AML-193 (cell line): Measurements from ENCODE around the gene S1PR2.

Experiments used
- DNase-seq, 2 experiments: peaks; one replicate each; lab custom pipeline; 2025; lab: John Stamatoyannopoulos, UW

S1PR2 gene, protein sequence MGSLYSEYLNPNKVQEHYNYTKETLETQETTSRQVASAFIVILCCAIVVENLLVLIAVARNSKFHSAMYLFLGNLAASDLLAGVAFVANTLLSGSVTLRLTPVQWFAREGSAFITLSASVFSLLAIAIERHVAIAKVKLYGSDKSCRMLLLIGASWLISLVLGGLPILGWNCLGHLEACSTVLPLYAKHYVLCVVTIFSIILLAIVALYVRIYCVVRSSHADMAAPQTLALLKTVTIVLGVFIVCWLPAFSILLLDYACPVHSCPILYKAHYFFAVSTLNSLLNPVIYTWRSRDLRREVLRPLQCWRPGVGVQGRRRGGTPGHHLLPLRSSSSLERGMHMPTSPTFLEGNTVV

DNA sequence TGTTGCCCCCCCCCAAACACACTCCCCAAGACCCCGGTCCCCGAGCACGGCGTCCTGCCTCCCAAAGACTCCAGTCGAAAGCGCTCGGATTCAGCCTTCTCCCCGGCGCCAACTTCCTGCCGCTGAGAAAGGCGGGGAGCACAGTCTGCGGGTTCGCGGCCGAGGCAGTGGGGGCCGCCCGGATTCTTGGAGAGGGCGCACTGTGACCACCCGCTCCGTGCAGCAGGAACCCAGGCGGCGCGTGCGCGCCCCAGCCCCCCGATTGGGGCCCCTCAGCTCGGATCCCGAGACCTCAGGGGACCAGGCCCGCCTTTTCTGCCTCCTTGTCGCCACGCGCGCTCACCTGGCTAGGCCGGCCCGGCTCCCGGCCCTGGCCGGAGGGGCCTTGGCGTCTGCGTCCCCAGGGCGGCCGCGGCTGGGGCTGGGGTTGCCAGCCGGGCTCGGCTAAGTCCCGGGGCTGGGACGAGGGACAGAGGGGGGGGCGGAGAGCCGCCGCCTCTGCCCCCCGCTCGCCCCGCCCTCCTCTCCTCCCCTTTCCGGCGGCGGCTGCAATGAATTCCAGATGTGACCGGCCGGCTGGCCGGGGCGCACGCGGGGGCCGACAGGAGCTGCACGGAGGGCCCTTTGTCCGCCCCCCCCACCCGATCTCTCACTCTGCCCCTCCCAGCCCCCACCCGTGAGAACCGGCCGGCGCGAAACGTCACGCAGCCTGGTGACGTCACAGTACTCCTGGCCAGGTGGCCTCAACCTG is at the start of gene S1PR2:
S1PR2 (minus strand) TSS at position 471 of the 751 bp plus-strand sequence. CDS start 6,426 bp downstream, outside the sequence.
- DNase-seq = peak; percentile 6 to 35

DNA sequence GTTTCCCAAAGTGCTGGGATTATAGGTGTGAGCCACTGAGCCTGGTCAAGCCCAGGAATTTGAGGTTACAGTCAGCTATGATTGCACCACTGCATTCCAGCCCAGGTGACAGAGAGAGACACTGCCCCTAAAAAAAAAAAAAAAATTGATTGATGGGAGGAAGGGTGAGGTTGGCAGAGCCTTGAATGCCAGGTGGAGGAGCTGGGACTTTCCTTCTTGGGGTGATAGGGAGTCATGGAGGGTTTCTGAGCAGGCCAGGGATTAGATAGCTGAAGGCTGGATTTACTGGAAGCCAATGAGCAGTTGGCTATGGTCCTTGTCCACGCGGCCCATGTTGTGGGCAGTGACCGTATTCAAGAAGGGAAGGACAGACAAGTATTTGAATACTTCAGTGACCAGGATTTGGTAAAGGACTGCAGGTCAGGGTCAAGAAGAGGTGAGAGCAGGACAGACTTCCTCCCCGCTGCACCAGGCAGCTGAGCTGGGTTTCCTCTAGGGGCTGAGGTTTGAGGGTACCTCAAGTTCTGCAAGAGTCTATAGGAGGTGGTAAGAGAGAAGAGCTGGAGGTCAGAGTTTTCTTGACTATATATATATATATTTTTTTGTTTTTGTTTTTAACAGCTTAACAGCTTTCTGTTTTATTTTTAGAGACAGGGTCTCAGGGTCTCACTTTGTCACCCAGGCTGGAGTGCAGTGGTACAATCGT is 48.8 kb upstream of the S1PR2 start:
- DNase-seq = peak in 1 of 2 experiments; percentile 23

DNA sequence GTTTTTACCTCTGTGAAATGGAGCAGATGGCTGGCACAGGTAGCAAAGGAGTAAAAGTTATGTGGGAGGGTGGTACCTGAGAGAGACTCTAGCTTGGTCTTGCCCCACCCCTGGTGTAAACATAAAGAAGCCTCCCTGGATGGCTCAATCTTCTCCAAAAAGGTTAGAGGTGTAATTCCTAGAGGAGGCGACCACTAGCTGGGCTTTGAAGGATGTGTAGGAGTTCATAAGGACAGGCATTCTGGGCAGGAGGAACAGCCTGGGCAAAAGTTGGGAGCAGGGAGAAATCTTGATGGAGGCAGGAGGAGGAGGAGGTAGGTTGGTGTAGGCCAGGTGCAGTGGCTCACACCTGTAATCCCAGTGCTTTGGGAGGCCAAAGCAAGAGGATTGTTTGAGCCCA is 47.8 kb upstream of the S1PR2 start:
- DNase-seq = no peak

DNA sequence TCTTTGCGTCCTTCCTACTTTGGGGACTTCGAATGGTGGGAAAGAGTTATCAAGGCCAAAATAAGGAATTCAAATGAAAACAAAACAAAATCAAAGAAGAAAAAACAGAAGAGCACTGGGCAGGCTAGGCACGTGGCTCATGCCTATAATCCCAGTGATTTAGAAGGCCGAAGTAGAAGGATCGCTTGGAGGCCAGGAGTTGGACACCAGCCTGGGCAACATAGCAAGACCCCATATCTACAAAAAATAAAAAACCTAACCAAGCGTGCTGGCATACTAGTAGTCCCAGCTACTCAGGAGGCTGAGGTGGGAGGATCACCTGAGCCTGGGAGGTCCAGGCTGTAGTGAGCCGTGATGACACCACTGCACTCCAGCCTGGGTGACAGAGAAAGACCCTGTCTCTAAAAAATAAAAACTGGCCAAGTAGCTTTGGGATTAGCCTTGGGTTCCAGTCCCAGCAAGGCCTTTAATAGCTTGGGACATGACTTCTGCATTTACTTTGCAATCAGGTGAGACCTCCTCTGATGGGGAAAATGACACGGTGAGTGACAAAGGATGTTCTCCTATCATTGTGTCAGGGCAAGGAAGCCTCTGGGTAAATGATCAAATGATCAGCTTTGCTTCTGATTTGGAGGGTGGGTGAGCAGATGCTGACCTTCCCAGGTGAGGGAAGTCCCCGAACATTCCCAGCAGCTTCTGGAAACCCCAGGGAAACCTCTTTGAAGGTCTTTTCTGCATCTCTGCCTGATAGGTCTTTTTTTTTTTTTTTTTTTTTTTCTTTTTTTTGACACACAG is 46.9 kb upstream of the S1PR2 start:
- no peak for DNase-seq

DNA sequence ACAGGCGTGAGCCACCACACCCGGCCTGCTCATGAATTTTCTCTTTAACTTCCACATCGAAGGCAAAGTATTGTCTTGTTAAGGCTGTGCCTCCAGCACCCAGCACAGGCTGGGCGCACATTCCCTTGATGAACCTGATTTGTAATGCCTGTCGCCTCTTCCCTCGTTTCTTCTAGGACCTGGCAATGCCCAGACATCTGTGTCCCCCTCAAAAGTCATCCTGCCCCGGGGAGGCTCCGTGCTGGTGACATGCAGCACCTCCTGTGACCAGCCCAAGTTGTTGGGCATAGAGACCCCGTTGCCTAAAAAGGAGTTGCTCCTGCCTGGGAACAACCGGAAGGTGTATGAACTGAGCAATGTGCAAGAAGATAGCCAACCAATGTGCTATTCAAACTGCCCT is 43.5 kb upstream of the S1PR2 start:
- no peak for DNase-seq

DNA sequence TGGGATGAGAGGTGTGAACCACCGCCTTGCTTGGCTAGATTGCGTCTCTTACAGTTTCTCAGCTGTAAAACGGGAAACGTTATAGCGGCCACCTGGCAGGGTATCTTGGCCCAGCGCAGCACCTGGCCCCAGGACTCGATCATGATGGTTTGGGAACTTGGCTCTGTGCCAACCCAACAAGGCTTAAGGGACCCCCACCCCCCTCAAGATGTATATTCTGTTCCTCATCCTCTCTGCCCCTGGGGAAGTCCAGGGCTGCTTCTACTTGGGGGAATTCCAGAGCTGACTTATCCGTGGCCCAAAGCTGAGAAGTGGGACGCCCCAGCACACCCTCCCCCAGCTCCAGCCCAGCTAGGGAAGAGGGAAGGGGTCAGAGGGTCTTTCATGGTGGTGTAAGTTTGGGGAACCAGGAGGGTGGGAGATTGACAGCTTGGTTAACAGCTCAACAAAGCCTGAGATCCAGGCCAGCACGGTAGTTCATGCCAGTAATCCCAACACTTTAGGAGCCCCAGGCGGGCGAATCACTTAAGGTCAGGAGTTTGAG is 40.5 kb upstream of the S1PR2 start:
- DNase-seq = no peak

DNA sequence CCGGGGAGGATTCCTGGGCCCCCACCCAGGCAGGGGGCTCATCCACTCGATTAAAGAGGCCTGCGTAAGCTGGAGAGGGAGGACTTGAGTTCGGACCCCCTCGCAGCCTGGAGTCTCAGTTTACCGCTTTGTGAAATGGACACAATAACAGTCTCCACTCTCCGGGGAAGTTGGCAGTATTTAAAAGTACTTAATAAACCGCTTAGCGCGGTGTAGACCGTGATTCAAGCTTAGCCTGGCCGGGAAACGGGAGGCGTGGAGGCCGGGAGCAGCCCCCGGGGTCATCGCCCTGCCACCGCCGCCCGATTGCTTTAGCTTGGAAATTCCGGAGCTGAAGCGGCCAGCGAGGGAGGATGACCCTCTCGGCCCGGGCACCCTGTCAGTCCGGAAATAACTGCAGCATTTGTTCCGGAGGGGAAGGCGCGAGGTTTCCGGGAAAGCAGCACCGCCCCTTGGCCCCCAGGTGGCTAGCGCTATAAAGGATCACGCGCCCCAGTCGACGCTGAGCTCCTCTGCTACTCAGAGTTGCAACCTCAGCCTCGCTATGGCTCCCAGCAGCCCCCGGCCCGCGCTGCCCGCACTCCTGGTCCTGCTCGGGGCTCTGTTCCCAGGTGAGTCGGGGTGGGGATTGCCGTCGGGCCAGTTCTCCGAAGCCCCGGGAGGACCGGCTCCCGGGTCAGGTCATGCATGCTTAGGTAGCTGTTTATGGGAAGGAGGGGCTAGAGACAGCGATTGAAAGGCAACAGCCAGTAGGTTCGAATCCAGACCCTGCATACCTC is 39.7 kb upstream of the S1PR2 start, which contains the start of gene ICAM1:
ICAM1 (plus strand) TSS at position 505 of the 779 bp plus-strand sequence; CDS start at position 545, 40 bp downstream.
- DNase-seq = peak; percentile 84

DNA sequence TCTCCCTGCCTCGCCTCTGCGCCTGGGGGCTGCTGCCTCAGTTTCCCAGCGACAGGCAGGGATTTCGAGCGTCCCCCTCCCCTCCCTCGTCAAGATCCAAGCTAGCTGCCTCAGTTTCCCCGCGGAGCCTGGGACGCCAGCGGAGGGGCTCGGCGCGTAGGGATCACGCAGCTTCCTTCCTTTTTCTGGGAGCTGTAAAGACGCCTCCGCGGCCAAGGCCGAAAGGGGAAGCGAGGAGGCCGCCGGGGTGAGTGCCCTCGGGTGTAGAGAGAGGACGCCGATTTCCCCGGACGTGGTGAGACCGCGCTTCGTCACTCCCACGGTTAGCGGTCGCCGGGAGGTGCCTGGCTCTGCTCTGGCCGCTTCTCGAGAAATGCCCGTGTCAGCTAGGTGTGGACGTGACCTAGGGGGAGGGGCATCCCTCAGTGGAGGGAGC is 39.1 kb upstream of the S1PR2 start:
- peak; percentile 89 to 92 for DNase-seq

DNA sequence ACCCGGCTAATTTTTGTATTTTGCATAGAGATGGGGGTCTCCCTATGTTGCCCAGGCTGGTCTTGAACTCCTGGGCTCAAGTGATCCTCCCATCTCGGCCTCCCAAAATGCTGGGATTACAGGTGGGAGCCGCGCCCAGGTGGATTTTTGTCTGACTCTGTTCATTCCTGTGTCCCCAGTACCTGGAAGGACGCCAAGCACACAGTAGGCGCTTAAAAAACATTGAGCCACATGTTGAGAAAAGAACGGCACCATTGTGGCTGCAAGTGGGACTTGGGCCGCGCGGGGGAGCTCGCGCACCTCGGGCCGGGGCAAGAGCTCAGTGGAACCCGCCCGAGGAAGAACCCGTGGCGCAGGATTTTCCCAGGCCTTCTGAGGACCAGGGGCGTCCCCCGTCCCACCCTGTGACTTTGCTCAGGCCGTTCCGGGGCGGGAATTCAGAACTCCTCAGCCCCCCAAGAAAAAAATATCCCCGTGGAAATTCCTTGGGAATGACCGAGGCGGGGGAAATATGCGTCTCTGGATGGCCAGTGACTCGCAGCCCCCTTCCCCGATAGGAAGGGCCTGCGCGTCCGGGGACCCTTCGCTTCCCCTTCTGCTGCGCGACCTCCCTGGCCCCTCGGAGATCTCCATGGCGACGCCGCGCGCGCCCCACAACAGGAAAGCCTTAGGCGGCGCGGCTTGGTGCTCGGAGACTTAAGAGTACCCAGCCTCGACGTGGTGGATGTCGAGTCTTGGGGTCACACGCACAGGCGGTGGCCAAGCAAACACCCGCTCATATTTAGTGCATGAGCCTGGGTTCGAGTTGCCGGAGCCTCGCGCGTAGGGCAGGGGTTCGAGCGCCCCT is 38.4 kb upstream of the S1PR2 start:
- DNase-seq = peak; percentile 42 to 79

DNA sequence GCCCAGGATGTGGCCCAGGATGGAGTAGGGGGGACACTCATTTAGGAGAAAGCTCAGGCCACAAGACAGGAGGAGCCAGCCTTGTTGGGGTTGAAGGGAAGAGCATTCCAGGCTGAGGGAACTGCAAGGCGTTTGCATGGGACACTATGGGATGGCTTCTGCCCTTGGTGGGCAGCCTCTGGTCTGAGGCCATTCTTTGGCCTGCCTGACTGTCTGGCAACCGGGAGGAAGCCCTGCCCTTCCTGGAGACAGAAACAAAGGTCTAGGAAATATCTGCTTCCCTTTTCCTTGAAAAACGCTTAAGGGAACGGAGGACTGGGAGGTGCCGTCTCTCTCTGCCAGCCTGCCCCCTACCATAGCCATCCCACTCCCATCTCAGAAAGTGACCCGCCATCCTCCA is 36.9 kb upstream of the S1PR2 start:
- DNase-seq = no peak

DNA sequence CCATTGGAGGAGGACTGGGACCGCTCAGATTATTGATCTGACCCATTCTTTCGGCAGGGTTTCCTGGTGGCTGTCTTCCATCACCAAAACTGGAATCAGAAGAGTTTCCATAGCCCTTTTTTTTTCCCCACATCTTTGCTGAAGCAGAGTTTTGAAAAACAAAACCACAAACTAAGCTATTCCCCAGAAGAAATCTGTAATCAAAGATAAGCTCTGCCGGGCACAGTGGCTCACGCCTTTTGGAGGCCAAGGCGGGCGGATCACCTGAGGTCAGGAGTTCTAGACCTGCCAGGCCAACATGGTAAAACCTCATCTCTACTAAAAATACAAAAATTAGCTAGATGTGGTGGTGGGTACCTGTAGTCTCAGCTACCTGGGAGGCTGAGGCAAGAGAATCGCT is 35.6 kb upstream of the S1PR2 start:
- no peak for DNase-seq

DNA sequence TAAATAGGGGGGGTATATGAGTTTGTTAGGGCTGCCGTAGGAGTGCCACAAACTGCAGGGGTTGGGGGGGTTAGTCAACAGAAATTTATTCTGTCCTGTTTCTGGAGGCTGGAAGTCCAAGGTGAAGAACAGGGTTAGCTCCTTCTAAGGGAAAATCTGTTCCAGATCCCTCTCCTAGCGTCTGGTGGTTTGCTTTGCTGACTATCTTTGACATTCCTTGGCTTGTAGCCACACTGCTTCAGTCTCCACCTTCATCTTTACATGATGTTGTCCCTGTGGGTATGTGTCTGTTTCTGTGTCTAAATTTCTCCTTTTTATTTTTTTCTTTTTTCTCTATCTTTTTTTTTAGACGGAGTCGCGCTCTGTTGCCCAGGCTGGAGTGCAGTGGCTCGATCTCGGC is 31.6 kb upstream of the S1PR2 start:
- DNase-seq = no peak

DNA sequence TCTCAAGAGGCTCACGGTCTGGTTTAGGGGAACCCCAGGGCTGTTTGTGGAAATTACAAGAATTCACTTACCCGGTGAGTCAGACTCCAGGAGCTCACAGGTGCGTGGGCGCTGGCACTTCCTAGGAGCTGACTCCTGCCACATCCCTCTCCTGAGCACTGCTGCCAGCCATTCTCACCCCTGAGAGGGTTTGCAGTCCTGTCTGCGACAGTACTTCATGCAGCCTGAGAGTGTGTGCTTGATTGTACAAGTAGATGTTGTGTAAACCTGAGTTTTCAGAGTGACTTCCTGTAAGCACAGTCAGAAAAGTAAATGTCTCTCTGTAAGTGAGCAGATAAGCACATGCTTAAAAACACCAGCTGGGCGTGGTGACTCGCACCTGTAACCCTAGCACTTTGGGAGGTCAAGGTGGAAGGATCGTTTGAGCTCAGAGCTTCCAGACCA is 29.0 kb upstream of the S1PR2 start:
- no peak for DNase-seq

DNA sequence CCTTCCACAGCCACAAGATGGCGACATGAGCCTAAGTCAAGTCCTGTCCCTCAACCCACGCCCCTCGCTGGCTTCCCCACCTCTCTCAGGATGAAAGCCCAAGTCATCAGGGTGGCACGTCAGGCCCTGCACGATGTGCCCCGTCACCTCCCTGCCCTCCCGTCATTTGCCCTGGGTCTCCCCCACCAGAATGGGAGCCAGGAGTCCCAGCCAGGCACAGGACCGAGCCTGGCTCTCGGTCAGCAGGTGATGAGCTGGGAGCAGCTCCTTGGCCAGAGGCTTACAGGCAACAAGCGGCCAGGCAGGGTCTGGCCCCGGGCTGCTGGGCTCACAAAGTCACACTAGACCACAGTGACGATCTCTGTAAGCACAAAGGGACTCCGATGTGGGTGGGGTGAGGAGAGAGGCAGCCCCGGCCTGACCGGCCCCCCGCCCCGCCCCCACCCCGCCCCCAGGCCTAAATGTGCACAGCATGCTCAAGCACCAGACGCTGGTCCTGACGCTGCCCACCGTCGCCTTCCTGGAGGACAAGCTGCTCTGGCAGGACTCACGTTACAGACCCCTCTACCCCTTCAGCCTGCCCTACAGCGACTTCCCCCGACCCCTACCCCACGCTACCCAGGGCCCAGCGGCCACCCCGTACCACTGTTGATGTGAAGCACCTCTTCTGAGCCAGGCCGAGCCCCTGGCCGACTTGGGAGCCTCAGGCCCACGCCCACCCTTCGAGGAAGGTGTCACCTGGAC is 28.2 kb upstream of the S1PR2 start:
- peak; percentile 68 to 69 for DNase-seq

DNA sequence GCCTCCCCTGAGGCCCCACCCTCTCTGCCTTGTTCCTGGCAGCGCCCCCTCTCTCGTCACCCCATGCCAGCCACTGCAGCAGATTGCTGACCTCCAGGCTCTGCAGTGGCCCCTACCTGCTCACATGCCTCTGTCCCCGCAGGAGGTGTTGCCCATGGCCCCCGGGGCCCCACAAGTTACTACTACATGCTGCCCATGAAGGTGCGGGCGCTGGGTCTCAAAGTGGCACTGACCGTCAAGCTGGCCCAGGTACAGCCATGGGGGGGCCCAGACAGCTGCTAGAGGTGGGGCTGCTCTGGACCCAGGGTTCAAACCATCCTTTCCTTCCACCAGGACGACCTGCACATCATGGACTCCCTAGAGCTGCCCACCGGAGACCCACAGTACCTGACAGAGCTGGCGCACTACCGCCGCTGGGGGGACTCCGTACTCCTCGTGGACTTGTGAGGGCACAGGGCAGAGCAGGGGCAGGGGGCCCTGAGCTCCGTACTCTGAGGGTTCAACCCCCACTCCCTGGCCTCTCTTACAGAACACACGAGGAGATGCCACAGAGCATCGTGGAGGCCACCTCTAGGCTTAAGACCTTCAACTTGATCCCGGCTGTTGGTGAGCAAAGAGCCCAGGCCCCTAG is 27.1 kb upstream of the S1PR2 start:
- no peak for DNase-seq

DNA sequence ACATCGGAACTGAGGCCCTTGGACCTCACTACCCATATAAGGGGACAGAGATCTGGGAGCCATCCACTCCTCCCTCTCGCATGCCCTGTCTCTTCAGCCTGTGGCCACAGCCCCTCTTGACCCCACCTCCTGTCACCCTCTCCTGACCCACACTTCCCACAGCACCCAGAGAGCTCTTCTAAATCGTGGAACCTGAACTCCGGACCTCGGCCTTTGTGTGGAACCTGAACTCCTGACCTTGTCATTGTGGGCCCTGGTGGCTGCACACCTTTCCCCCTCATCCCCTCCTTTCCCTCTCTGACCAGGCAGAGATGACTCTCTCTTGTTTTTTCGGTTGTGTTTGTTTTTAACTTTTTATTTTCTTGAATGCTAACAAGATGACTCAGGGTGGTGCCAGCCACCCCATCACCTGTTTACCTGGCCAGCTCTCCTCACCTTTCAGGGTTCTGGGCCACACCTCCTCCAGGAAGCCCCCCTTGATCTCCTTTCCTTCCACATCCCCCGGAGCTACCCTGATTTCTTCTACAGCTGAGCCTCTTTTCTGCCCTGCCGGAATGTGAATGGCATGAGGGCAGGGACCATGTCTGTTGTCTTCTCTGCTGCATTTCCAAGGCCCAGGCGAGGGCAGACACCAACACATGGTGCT is 26.0 kb upstream of the S1PR2 start:
- no peak for DNase-seq

DNA sequence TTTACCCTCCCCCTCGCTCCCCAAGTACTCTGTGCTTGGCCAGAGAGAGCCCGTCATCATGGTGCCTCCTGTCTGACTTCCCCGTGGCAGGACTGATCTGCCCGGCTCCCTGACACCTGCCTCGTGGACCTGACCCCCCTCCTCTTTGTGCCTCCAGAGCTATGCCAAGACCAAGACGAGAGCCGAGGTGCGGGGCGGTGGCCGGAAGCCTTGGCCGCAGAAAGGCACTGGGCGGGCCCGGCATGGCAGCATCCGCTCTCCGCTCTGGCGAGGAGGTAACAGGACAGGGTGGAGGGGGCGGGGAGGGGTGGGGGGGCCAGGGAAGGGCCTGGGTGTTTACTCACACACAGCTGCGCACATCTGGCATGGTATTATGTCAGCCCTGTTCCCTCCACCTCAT is 25.4 kb upstream of the S1PR2 start:
- no peak for DNase-seq

DNA sequence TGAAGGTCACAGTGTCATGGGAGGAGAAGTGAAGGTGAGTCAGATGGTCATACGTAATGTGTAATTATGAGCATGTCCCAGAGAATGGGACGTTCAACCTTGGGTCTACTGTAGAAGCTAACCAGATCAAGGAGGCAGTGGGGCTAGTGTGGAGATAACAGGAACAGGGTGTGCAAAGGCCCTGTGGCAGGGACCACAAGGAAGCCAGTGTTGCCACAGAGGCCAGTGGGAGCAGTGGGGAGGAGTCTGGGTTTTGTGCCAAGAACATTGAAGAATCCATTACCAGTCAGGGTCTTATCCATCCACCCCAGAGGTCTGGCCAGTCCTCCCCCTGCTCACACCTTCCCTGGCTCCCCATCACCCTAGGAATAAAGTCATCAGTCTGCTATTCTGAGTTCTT is 24.2 kb upstream of the S1PR2 start:
- no peak for DNase-seq
